Measurements from ENCODE around the gene CCDC141. TPM values are rescaled to one million over a fixed set of nuclear protein-coding genes. Genes with fewer than 3 reads are reported as not detected.
"Not testable (repeated sequence)": the region's sequence is repeated elsewhere in the genome, so short reads cannot be mapped to it uniquely, and the experiment has no call there.

Gene CCDC141, protein sequence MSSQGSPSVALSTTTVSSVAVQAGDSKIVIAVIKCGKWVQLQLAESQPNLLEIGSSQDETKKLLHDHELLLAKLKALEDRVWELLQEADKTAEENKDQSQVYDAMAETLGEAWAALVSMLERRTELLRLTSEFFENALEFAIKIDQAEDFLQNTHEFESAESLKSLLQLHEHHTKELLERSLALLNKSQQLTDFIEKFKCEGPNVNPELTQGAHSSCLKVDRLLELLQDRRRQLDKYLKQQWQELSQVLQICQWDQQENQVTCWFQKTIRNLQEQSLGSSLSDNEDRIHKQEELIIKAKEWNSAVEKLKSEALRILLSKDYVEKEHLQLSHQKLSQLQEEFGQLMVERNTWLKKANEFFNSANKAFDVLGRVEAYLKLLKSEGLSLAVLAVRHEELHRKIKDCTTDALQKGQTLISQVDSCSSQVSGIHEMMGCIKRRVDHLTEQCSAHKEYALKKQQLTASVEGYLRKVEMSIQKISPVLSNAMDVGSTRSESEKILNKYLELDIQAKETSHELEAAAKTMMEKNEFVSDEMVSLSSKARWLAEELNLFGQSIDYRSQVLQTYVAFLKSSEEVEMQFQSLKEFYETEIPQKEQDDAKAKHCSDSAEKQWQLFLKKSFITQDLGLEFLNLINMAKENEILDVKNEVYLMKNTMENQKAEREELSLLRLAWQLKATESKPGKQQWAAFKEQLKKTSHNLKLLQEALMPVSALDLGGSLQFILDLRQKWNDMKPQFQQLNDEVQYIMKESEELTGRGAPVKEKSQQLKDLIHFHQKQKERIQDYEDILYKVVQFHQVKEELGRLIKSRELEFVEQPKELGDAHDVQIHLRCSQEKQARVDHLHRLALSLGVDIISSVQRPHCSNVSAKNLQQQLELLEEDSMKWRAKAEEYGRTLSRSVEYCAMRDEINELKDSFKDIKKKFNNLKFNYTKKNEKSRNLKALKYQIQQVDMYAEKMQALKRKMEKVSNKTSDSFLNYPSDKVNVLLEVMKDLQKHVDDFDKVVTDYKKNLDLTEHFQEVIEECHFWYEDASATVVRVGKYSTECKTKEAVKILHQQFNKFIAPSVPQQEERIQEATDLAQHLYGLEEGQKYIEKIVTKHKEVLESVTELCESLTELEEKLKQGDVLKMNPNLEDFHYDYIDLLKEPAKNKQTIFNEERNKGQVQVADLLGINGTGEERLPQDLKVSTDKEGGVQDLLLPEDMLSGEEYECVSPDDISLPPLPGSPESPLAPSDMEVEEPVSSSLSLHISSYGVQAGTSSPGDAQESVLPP (N-terminal part only)
- total RNA-seq = 1 to 10 TPM; 2.6 to 4.3 TPM

- Mint-ChIP-seq H3K36me3 (ENCODE audit: low read depth) (peaks cover 4% of the 10 kb centered on the region), H3K27ac (peak within 1 kb of the TSS; percentile 85), H3K9me3 (ENCODE audit: low read depth) (no peaks in the 10 kb centered on the region), H3K4me3 (peak within 1 kb of the TSS; percentile 78), H3K27me3 (no peaks in the 10 kb centered on the region), H3K4me1 (peaks cover 49% of the 10 kb centered on the region)
- ChIA-PET CTCF (interaction anchor here (0.8 to 1.3 kb wide), 2 partner anchors 31 to 75 kb away, joined by 3 to 5 read pairs; no protein-coding TSS in a partner anchor), POLR2A (interaction anchor here (1.2 kb wide), 1 partner anchor 18 kb away, joined by 4 read pairs; no protein-coding TSS in a partner anchor)
- peak; percentile 79 for ATAC-seq
- intact Hi-C loops (cut with DNase I, micrococcal nuclease) = loop anchor here in 1 of 2 experiments (2.0 kb wide), 1 partner anchor 17 kb away; no protein-coding TSS in a partner anchor
- DNase-seq = peak; percentile 42
Observed at GRCh38 chr2:179049546-179050311, at the start of gene CCDC141. Gene CCDC141 (minus strand): TSS chr2:179050137. CDS start chr2:179049941, 196 bp downstream.

- ATAC-seq (no peak), DNase-seq (no peak)
- ChIA-PET POLR2A (no interaction called here), CTCF (interaction anchor here (0.6 to 1.1 kb wide), 2 partner anchors 207 to 822 kb away, joined by 3 to 4 read pairs; no protein-coding TSS in a partner anchor)
- Mint-ChIP-seq H3K27me3 (no peaks in the 10 kb centered on the region), H3K9me3 (ENCODE audit: low read depth) (peaks cover 2% of the 10 kb centered on the region), H3K4me1 (peaks cover 15% of the 10 kb centered on the region), H3K36me3 (ENCODE audit: low read depth) (no peaks in the 10 kb centered on the region), H3K4me3 (no peak overlapping the region), H3K27ac (no peak overlapping the region)
- intact Hi-C loops (cut with DNase I, micrococcal nuclease) = no loop called here
Observed at GRCh38 chr2:179098080-179098689, 48.2 kb upstream of the CCDC141 start.

GRCh38 chr2:179097131-179097530 is 47.2 kb upstream of the CCDC141 start:
- H3K36me3 Mint-ChIP-seq (ENCODE audit: low read depth) = no peaks in the 10 kb centered on the region
- DNase-seq (no peak), ATAC-seq (no peak)
- H3K27ac Mint-ChIP-seq = no peak overlapping the region
- POLR2A ChIA-PET = no interaction called here
- H3K4me1 Mint-ChIP-seq = peaks cover 15% of the 10 kb centered on the region
- peaks cover 2% of the 10 kb centered on the region for H3K9me3 Mint-ChIP-seq (ENCODE audit: low read depth)
- H3K4me3 Mint-ChIP-seq = no peak overlapping the region
- H3K27me3 Mint-ChIP-seq = no peaks in the 10 kb centered on the region
- CTCF ChIA-PET = no interaction called here
- intact Hi-C loops (cut with DNase I, micrococcal nuclease) = no loop called here

DNA sequence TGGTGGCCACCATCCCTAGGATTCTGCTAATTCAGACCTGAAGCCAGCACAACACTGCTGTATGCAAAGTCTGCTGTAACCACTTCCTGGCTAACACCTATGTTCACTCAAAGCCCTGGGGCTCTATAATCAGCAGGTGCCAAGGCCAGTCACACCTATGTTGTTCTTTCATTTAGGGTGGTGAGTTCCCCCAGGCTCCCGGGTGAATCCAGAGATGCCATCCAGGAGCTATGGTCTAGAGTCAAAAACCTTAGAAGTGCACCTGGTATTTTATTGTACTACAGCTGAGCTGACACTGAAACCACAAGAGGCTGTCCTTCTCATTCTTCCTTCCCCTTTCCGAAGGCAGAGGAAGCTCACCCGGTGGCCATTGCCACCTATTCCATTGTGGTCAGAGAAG is 46.2 kb upstream of the CCDC141 start:
- H3K27me3 Mint-ChIP-seq = no peaks in the 10 kb centered on the region
- DNase-seq (peak; percentile 18), ATAC-seq (peak; percentile 87)
- H3K4me1 Mint-ChIP-seq = peaks cover 15% of the 10 kb centered on the region
- H3K9me3 Mint-ChIP-seq (ENCODE audit: low read depth) = peaks cover 2% of the 10 kb centered on the region
- no peaks in the 10 kb centered on the region for H3K36me3 Mint-ChIP-seq (ENCODE audit: low read depth)
- intact Hi-C loops (cut with DNase I, micrococcal nuclease) = no loop called here
- H3K27ac Mint-ChIP-seq = no peak overlapping the region
- ChIA-PET CTCF (interaction anchor here (1.0 kb wide), 1 partner anchor 183 kb away, joined by 3 read pairs; no protein-coding TSS in a partner anchor), POLR2A (no interaction called here)
- no peak overlapping the region for H3K4me3 Mint-ChIP-seq

GRCh38 chr2:179092912-179093311 is 43.0 kb upstream of the CCDC141 start:
- DNase-seq; H3K27me3 Mint-ChIP-seq; ATAC-seq; POLR2A ChIA-PET; H3K27ac Mint-ChIP-seq; CTCF ChIA-PET; H3K9me3 Mint-ChIP-seq (ENCODE audit: low read depth); intact Hi-C loops (cut with DNase I, micrococcal nuclease); H3K4me3 Mint-ChIP-seq; H3K36me3 Mint-ChIP-seq (ENCODE audit: low read depth): not testable (repeated sequence)
- H3K4me1 Mint-ChIP-seq = peaks cover 15% of the 10 kb centered on the region

- peaks cover 14% of the 10 kb centered on the region for H3K9me3 Mint-ChIP-seq (ENCODE audit: low read depth)
- H3K4me3 Mint-ChIP-seq = no peak overlapping the region
- intact Hi-C loops (cut with DNase I, micrococcal nuclease) = no loop called here
- H3K27me3 Mint-ChIP-seq = no peaks in the 10 kb centered on the region
- H3K27ac Mint-ChIP-seq = no peak overlapping the region
- DNase-seq = no peak
- no peak for ATAC-seq
- ChIA-PET POLR2A (no interaction called here), CTCF (no interaction called here)
- no peaks in the 10 kb centered on the region for H3K4me1 Mint-ChIP-seq
- H3K36me3 Mint-ChIP-seq (ENCODE audit: low read depth) = peaks cover 3% of the 10 kb centered on the region
Observed at GRCh38 chr2:179082697-179083096, 32.8 kb upstream of the CCDC141 start.

DNA sequence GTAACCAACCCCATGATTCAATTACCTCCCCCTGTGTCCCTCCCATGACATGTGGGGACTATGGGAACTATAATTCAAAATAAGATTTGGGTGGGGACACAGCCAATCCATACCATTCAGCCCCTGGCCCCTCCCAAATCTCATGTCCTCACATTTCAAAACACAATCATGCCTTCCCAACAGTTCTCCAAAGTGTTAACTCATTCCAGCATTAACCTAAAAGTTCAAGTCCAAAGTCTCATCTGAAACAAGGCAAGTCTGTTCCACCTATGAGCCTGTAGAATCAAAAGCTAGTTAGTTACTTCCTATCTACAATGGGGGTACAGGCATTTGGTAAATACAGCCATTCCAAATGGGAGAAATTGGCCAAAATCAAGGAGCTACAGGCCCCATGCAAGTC is 32.0 kb upstream of the CCDC141 start:
- peaks cover 7% of the 10 kb centered on the region for H3K36me3 Mint-ChIP-seq (ENCODE audit: low read depth)
- H3K27me3 Mint-ChIP-seq = no peaks in the 10 kb centered on the region
- no peak overlapping the region for H3K27ac Mint-ChIP-seq
- ATAC-seq (no peak), DNase-seq (no peak)
- H3K9me3 Mint-ChIP-seq (ENCODE audit: low read depth) = peaks cover 20% of the 10 kb centered on the region
- ChIA-PET CTCF (no interaction called here), POLR2A (interaction anchor here (0.6 kb wide), 1 partner anchor 1817 kb away, joined by 3 read pairs; the partner anchor contains the start of gene NFE2L2)
- intact Hi-C loops (cut with DNase I, micrococcal nuclease) = no loop called here
- no peak overlapping the region for H3K4me3 Mint-ChIP-seq
- H3K4me1 Mint-ChIP-seq = no peaks in the 10 kb centered on the region

- CTCF ChIA-PET = no interaction called here
- POLR2A ChIA-PET = no interaction called here
- no peaks in the 10 kb centered on the region for H3K27me3 Mint-ChIP-seq
- intact Hi-C loops (cut with DNase I, micrococcal nuclease) = no loop called here
- H3K27ac Mint-ChIP-seq = no peak overlapping the region
- peaks cover 7% of the 10 kb centered on the region for H3K9me3 Mint-ChIP-seq (ENCODE audit: low read depth)
- H3K4me3 Mint-ChIP-seq = no peak overlapping the region
- H3K4me1 Mint-ChIP-seq = peaks cover 5% of the 10 kb centered on the region
- ATAC-seq (no peak), DNase-seq (no peak)
- H3K36me3 Mint-ChIP-seq (ENCODE audit: low read depth) = peaks cover 3% of the 10 kb centered on the region
Observed at GRCh38 chr2:179072527-179072926, 22.6 kb upstream of the CCDC141 start.

GRCh38 chr2:179071810-179072355 is 21.9 kb upstream of the CCDC141 start:
- Mint-ChIP-seq H3K9me3 (ENCODE audit: low read depth) (peaks cover 2% of the 10 kb centered on the region), H3K4me3 (no peak overlapping the region), H3K27me3 (no peaks in the 10 kb centered on the region), H3K27ac (no peak overlapping the region), H3K4me1 (peaks cover 5% of the 10 kb centered on the region), H3K36me3 (ENCODE audit: low read depth) (no peaks in the 10 kb centered on the region)
- DNase-seq (no peak), ATAC-seq (no peak)
- intact Hi-C loops (cut with DNase I, micrococcal nuclease) = no loop called here
- ChIA-PET CTCF (no interaction called here), POLR2A (no interaction called here)

GRCh38 chr2:179070895-179071294 is 21.0 kb upstream of the CCDC141 start:
- no peaks in the 10 kb centered on the region for H3K27me3 Mint-ChIP-seq
- ATAC-seq (no peak), DNase-seq (no peak)
- H3K36me3 Mint-ChIP-seq (ENCODE audit: low read depth) = no peaks in the 10 kb centered on the region
- intact Hi-C loops (cut with DNase I, micrococcal nuclease) = no loop called here
- no peak overlapping the region for H3K27ac Mint-ChIP-seq
- ChIA-PET POLR2A (no interaction called here), CTCF (no interaction called here)
- H3K9me3 Mint-ChIP-seq (ENCODE audit: low read depth) = no peaks in the 10 kb centered on the region
- H3K4me1 Mint-ChIP-seq = peaks cover 5% of the 10 kb centered on the region
- H3K4me3 Mint-ChIP-seq = no peak overlapping the region
